HepG2 (cell line): Measurements from ENCODE around the gene NFKB2.

ENCODE experiments used
- ELK4 ChIP-seq: sonication (generic); formaldehyde crosslinking; IDR thresholded peaks from 2 replicates; pipeline ENCODE4 v1.9.0; 2021; ENCODE audit warnings: missing genetic modification reagents, borderline replicate concordance
- SMAD3 ChIP-seq: sonication (generic); formaldehyde crosslinking; IDR thresholded peaks from 2 replicates; pipeline ENCODE4 v1.4.0; 2020; ENCODE audit warnings: missing genetic modification reagents
- XRCC5 ChIP-seq: fragments of 200-400 bp; formaldehyde crosslinking; optimal IDR thresholded peaks from 2 replicates; pipeline ENCODE3; 2017; ENCODE audit warnings: mild to moderate bottlenecking, low read length
- ZFP90 ChIP-seq: sonication (generic); formaldehyde crosslinking; IDR thresholded peaks from 2 replicates; pipeline ENCODE4 v1.8.0; 2022; ENCODE audit warnings: missing genetic modification reagents, mild to moderate bottlenecking, inconsistent platforms, borderline replicate concordance
- ZNF619 ChIP-seq: sonication (generic); formaldehyde crosslinking; IDR thresholded peaks from 2 replicates; pipeline ENCODE4 v1.4.0; 2020; ENCODE audit warnings: mild to moderate bottlenecking, missing genetic modification reagents
- ZNF704 ChIP-seq: sonication (generic); formaldehyde crosslinking; IDR thresholded peaks from 2 replicates; pipeline ENCODE4 v1.8.1; 2023; ENCODE audit warnings: mild to moderate bottlenecking, inconsistent platforms, moderate library complexity, missing genetic modification reagents, borderline replicate concordance
- TF ChIP-seq, protein P1 (sequence below): sonication (generic); formaldehyde crosslinking; IDR thresholded peaks from 2 replicates; pipeline ENCODE4 v1.5.0; 2020; ENCODE audit warnings: mild to moderate bottlenecking, missing genetic modification reagents, moderate library complexity

- no peak for TF ChIP-seq ZFP90 (CRISPR knock-in tag)
- TF ChIP-seq ZNF704 (CRISPR knock-in tag), result no peak
- TF ChIP-seq, protein P1, sequence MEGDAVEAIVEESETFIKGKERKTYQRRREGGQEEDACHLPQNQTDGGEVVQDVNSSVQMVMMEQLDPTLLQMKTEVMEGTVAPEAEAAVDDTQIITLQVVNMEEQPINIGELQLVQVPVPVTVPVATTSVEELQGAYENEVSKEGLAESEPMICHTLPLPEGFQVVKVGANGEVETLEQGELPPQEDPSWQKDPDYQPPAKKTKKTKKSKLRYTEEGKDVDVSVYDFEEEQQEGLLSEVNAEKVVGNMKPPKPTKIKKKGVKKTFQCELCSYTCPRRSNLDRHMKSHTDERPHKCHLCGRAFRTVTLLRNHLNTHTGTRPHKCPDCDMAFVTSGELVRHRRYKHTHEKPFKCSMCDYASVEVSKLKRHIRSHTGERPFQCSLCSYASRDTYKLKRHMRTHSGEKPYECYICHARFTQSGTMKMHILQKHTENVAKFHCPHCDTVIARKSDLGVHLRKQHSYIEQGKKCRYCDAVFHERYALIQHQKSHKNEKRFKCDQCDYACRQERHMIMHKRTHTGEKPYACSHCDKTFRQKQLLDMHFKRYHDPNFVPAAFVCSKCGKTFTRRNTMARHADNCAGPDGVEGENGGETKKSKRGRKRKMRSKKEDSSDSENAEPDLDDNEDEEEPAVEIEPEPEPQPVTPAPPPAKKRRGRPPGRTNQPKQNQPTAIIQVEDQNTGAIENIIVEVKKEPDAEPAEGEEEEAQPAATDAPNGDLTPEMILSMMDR (CRISPR knock-in tag), result no peak
- TF ChIP-seq XRCC5, result no peak
- no peak for TF ChIP-seq ELK4 (CRISPR knock-in tag)
- no peak for TF ChIP-seq ZNF619
- no peak for TF ChIP-seq SMAD3 (CRISPR knock-in tag)
Observed at GRCh38 chr10:102400598-102401341, 5.3 kb downstream of the NFKB2 start.
